Common myeloid progenitor, CD34-positive (primary cell): ENCODE measurements around the gene MAP3K20.
A peak's percentile ranks its signal among the peaks of the same experiment; 100 is the strongest.

Source experiments
- CTCF ChIA-PET: fragments of 350-600 bp; sonication (Branson Sonifier 250); formaldehyde crosslinking; loops from one replicate; lab custom pipeline; 2021; ENCODE audit warnings: antibody characterized with exemption; lab: Charles Lee
- POLR2A ChIA-PET: fragments of 350-600 bp; sonication (Branson Sonifier 250); formaldehyde crosslinking; loops from one replicate; lab custom pipeline; 2021; ENCODE audit warnings: antibody characterized with exemption; lab: Charles Lee
- DNase-seq, 3 donors: peaks; one replicate each; pipeline versions ENCODE4 v3.0.0 to v3.0.0-alpha.2; 2013
- H3K27ac ChIP-seq, 2 experiments: 1 replicate in 1 of 2; 2 replicates in 1 of 2; pipeline ENCODE4 v1.7.0; 2013; ENCODE audit warnings: inconsistent platforms in 2 of 2, low read length in 2 of 2, mild to moderate bottlenecking in 2 of 2, low read depth in 1 of 2, moderate library complexity in 1 of 2; ENCODE audit not compliant: severe bottlenecking in 2 of 2, insufficient read depth in 1 of 2, poor library complexity in 1 of 2
- H3K27me3 ChIP-seq, 5 experiments: replicated peaks in 2 of 5; 1 replicate in 3 of 5; 2 replicates in 2 of 5; pipeline versions ENCODE4 v1.6.1 to v1.7.0; 2013; ENCODE audit warnings: low read length in 4 of 5, mild to moderate bottlenecking in 2 of 5, moderate library complexity in 2 of 5, inconsistent platforms in 1 of 5; ENCODE audit not compliant: insufficient read depth in 5 of 5, control insufficient read depth in 4 of 5
- H3K36me3 ChIP-seq, 4 experiments: 1 replicate in 2 of 4; 2 replicates in 2 of 4; pipeline versions ENCODE4 v1.6.1 to v1.7.0; 2013; ENCODE audit warnings: low read length in 3 of 4, control low read depth in 1 of 4, mild to moderate bottlenecking in 1 of 4; ENCODE audit not compliant: control insufficient read depth in 4 of 4, insufficient read depth in 4 of 4
- H3K4me1 ChIP-seq, 4 experiments: 1 replicate in 3 of 4; 2 replicates in 1 of 4; pipeline versions ENCODE4 v1.6.1 to v1.7.1; 2013; ENCODE audit warnings: low read length in 3 of 4, mild to moderate bottlenecking in 3 of 4, control low read depth in 1 of 4, inconsistent platforms in 1 of 4, moderate library complexity in 1 of 4; ENCODE audit not compliant: control insufficient read depth in 4 of 4, insufficient read depth in 4 of 4; ENCODE audit errors: control extremely low read depth in 1 of 4
- H3K4me3 ChIP-seq, 7 experiments: 1 replicate in 4 of 7; 2 replicates in 3 of 7; pipeline versions ENCODE4 v1.5.1 to v1.7.0; 2013; ENCODE audit warnings: mild to moderate bottlenecking in 7 of 7, low read length in 6 of 7, moderate library complexity in 6 of 7, inconsistent platforms in 2 of 7, low read depth in 2 of 7, control low read depth in 1 of 7; ENCODE audit not compliant: insufficient read depth in 4 of 7, control insufficient read depth in 1 of 7; ENCODE audit errors: extremely low read depth in 1 of 7
- H3K9me3 ChIP-seq, 5 experiments: 1 replicate in 4 of 5; 2 replicates in 1 of 5; pipeline versions ENCODE4 v1.6.1 to v1.7.1; 2013; ENCODE audit warnings: low read length in 4 of 5, mild to moderate bottlenecking in 2 of 5, inconsistent platforms in 1 of 5, low read depth in 1 of 5, moderate library complexity in 1 of 5; ENCODE audit not compliant: control insufficient read depth in 4 of 5, insufficient read depth in 2 of 5; ENCODE audit errors: control extremely low read depth in 1 of 5
- WGBS: methylation state at CpG from one replicate; pipeline ENCODE4 v1.1.5; 2013; ENCODE audit not compliant: insufficient coverage; 5-methylcytosine and 5-hydroxymethylcytosine counted together

Gene MAP3K20

DNA sequence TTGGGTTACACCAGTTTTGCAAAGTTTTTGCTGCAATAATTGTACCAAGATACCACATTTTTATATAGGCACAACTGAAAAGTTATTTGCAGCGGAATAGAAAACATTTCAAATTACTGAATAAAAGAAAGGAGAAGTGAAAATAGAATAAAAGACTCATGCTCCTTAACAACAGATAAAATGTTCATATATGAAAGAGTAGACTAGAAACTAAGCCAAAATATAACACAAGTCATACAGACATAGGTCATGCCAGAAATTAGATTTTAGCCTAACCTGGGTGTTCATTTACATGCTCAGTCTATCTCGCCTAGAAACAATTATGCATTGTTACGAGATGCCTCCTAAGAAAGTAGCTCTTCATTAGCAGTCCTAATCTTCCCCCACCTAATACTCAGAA lies 16.4 kb upstream of the MAP3K20 start:
- 100% methylated on average over 1 of the region's 3 CpGs for WGBS
- POLR2A ChIA-PET: no interaction called here
- H3K27ac ChIP-seq: no peak overlapping the region

DNA sequence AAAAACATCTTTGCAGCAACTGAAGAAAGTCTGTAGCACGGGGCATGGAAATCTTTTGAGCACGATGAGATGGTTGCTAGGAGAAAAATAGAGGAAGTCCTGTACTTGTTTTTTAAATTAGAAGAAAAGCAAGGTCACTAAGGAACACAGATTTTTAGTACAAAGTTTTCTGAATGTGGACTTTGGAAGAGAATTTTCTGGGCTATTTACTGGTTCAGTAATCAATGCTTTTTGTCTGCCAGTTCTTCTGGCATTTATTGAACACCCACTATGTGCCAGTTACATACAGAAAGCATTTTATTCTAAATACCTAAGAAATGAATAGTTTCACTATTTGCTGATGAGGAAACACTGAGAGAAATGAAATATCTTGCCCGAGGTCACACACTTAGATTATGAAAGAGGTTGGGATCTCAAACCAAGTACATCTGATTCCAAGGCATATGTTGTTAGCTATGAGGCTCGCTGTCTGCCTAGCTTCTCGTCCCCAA lies 15.6 kb upstream of the MAP3K20 start:
- Histone ChIP-seq H3K4me1 (peaks cover 0 to 11% (median 3%) of the 10 kb centered on the region in 4 experiments), H3K36me3 (no peaks in the 10 kb centered on the region), H3K4me3 (no peak overlapping the region), H3K27ac (no peak overlapping the region), H3K9me3 (peaks cover 0 to 4% (median 0%) of the 10 kb centered on the region in 5 experiments), H3K27me3 (no peaks in the 10 kb centered on the region)
- peak in 2 of 3 donors; percentile 58 to 64 for DNase-seq
- WGBS: 49% methylated on average over 5 of the region's 5 CpGs
- ChIA-PET CTCF (no interaction called here), POLR2A (no interaction called here)

More for the DNA sequence above, 16.4 kb upstream of the MAP3K20 start:
- Histone ChIP-seq H3K27me3 (no peaks in the 10 kb centered on the region), H3K4me3 (no peak overlapping the region), H3K9me3 (peaks cover 0 to 4% (median 0%) of the 10 kb centered on the region in 5 experiments), H3K4me1 (peaks cover 0 to 11% (median 3%) of the 10 kb centered on the region in 4 experiments), H3K36me3 (no peaks in the 10 kb centered on the region)
- CTCF ChIA-PET: interaction anchor here (1.0 to 1.7 kb wide), 2 partner anchors 31 to 151 kb away, joined by 4 to 5 read pairs; no protein-coding TSS in a partner anchor
- DNase-seq: no peak

DNA sequence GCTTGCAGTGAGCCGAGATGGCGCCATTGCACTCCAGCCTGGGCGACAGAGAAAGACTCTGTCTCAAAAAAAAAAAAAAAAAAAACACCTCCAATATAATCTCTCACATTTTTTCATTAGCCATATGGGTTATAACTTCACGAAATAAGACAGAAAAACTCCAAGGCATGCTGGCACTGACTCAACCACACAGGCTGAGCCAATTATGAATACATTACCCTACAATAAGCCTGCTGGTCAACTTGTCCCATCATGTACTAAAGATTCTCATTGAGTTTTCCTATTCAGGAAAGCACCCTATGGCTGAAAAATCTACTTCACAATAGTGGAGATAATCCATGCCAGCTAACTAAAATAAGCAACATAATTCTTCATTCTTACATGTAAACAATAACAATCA lies 12.8 kb upstream of the MAP3K20 start:
- Histone ChIP-seq H3K27me3 (peaks cover 0 to 3% (median 0%) of the 10 kb centered on the region in 5 experiments), H3K4me1 (peaks cover 0 to 11% (median 3%) of the 10 kb centered on the region in 4 experiments), H3K36me3 (no peaks in the 10 kb centered on the region), H3K9me3 (peaks cover 0 to 4% (median 0%) of the 10 kb centered on the region in 5 experiments), H3K27ac (no peak overlapping the region), H3K4me3 (no peak overlapping the region)
- DNase-seq: no peak
- 100% methylated on average over 1 of the region's 4 CpGs for WGBS
- ChIA-PET POLR2A (no interaction called here), CTCF (no interaction called here)

DNA sequence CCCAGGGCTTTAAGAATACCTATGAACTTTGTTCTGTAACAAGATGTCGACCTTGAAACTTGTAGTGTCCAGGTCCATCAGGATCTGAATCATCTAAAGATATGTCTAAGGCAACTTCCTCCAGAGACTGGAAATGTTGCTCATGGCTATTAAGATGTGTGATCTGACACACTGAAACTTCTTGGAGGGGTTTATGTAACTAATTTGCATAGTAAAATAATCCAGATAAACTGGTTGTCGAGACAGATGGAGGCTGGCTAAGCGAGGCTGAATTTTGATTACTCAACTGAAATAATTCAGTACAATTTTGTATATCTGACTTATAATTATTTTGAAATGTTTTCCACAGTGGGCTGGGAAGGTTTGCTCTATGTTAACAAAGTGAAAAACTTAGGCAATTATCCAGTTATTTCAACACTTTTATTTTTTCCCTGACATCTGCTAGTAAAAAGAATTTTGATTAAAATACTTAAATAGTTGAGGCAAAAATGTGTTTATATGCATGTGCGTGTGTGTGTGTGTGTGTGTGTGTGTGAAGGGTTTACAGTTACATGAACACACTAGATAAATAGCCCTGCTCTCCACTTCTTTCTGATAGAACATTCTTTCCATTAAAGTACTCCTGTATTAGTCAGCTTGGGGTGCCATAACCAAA lies 11.4 kb upstream of the MAP3K20 start:
- Histone ChIP-seq H3K27me3 (peaks cover 0 to 3% (median 0%) of the 10 kb centered on the region in 5 experiments), H3K4me1 (peaks cover 0 to 10% (median 3%) of the 10 kb centered on the region in 4 experiments), H3K9me3 (no peaks in the 10 kb centered on the region), H3K27ac (no peak overlapping the region), H3K4me3 (no peak overlapping the region), H3K36me3 (no peaks in the 10 kb centered on the region)
- WGBS: 100% methylated on average over 1 of the region's 4 CpGs
- POLR2A ChIA-PET: no interaction called here
- DNase-seq: no peak
- CTCF ChIA-PET: no interaction called here

DNA sequence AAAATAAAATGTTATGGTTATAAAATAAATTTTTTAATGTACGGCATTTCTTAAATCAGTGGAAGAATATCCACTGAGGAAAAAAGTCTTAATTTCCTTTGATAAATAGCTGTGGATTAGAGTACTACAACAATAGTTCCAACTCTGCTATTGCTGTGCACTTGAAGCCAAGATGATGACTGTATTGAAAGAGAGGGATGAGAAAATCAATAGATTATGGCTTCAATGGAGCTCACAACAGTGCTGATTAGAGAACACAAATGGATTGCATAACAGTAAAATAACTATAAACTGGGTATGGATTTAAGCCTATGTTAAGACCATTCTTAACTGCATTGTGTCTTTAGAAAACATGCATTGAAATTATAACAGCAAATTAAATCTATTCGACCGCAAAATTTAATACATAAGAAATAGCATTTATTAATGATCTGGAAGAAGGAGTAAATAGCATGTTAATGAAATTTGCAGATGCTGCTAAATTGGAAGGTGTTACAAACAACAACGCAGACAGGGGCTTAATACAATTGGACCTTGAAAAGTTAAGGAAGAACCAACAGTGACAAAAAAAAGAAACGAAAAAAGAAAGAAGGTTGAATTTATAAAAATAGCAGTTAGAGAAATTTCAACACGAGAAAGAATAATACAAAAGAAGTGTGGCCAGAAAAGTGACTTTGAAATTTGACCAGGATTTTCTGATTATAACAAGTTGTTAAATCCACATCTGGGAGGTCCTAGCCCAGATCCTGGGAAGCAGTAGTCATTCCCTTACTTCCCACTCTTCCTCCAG lies 8.6 kb upstream of the MAP3K20 start:
- Histone ChIP-seq H3K36me3 (no peaks in the 10 kb centered on the region), H3K9me3 (no peaks in the 10 kb centered on the region), H3K4me1 (no peaks in the 10 kb centered on the region), H3K27me3 (peaks cover 0 to 3% (median 0%) of the 10 kb centered on the region in 5 experiments), H3K27ac (no peak overlapping the region), H3K4me3 (no peak overlapping the region)
- POLR2A ChIA-PET: no interaction called here
- no peak for DNase-seq
- 97% methylated on average over 3 of the region's 6 CpGs for WGBS
- CTCF ChIA-PET: no interaction called here

DNA sequence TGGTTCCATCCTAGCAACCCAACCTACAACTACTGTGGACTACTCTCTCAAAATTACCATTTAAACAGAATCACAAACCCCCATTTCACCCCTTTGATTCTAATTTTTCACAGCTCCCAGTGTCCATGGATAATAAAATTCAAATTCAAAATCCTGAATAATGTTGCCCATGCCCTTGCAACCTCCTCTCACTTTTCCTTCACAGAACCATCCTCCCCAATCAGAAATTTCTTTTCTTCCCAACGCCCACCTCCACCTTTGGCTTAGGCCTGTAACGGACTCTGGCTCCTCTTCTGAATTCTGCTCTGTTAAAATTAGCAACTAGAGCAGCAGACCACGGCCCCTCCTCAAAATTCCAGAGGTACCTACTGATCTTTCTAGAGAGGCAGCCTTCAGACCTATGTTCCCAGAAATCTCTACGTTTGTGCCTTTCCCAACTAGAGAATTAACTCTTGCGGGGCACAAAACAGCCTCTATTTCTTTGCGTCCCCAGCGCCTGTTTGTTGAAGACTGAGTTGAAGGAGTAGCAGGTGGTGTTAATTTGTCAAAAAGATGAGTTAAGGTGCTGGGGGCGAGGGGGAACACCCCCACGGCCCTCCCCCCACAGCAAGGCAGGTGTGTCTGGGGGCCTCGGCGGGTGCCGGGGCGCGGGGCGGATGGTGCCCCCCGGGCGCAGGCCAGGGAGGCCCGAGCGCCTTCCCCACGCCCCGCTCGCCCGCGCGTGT lies 428 bp upstream of the MAP3K20 start:
- WGBS: 10% methylated on average over 18 of the region's 25 CpGs
- ChIA-PET CTCF (no interaction called here), POLR2A (interaction anchor here (0.6 kb wide), 1 partner anchor 89 kb away, joined by 6 read pairs; no protein-coding TSS in a partner anchor)
- peaks cover 0 to 3% (median 0%) of the 10 kb centered on the region in 4 experiments for H3K36me3 ChIP-seq
- H3K27me3 ChIP-seq: no peaks in the 10 kb centered on the region
- peaks cover 4 to 20% (median 12%) of the 10 kb centered on the region in 4 experiments for H3K4me1 ChIP-seq
- peak overlapping the region; percentile 67 to 93 (median 81) for H3K4me3 ChIP-seq
- peak overlapping the region; percentile 89 to 97 for H3K27ac ChIP-seq
- H3K9me3 ChIP-seq: no peaks in the 10 kb centered on the region
- DNase-seq: no peak
